ENCODE measurements around the gene LRGUK.

Gene LRGUK

DNA sequence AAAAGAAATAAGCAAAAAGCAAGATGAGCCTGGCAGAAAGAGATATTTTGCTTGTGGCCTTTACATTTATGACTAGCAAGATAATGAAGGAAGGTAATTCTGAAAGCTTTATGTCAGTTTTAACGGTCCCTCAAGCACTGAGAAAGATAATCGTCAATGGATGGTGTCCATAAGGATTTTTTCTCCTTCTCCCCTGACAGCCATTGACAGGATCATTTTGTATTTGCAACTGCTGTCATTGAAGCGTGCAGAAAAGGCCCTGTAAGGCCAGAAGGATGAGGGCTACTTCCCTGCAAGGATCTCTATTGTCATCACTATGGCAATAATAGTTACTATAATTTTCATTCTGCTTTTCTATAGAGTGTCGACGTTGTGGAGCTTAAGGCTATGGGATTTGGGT, 994 bp upstream of the LRGUK start:
- DNase-seq (ENCODE audit: low spot score), result no peak

DNA sequence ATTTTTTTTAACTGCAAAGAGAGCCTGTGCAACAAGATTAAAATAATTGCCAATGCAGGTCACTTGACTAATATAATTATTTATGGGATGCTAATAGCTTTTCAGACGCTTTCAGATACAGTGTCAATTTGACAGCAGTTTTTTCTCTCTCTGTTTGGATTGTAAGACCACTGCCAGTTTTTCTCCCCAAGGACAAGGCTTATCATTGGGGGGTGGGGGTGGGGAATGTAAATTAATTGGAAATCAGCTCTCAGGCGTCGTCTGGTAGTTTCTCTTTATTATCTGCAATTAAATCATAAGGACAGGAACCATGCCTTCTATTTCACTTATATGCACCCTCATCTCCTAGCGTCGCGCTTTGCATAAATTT, 559 bp upstream of the LRGUK start:
- DNase-seq (ENCODE audit: low spot score), result no peak

- DNase-seq (ENCODE audit: low spot score), result no peak
Measured at GRCh38 chr7:134128829-134129228, 1.7 kb downstream of the LRGUK start.

- DNase-seq (ENCODE audit: low spot score), result no peak
Measured at GRCh38 chr7:134129856-134130523, 2.9 kb downstream of the LRGUK start.

- no peak for DNase-seq (ENCODE audit: low spot score)
Measured at GRCh38 chr7:134134004-134134403, 6.9 kb downstream of the LRGUK start.

DNA sequence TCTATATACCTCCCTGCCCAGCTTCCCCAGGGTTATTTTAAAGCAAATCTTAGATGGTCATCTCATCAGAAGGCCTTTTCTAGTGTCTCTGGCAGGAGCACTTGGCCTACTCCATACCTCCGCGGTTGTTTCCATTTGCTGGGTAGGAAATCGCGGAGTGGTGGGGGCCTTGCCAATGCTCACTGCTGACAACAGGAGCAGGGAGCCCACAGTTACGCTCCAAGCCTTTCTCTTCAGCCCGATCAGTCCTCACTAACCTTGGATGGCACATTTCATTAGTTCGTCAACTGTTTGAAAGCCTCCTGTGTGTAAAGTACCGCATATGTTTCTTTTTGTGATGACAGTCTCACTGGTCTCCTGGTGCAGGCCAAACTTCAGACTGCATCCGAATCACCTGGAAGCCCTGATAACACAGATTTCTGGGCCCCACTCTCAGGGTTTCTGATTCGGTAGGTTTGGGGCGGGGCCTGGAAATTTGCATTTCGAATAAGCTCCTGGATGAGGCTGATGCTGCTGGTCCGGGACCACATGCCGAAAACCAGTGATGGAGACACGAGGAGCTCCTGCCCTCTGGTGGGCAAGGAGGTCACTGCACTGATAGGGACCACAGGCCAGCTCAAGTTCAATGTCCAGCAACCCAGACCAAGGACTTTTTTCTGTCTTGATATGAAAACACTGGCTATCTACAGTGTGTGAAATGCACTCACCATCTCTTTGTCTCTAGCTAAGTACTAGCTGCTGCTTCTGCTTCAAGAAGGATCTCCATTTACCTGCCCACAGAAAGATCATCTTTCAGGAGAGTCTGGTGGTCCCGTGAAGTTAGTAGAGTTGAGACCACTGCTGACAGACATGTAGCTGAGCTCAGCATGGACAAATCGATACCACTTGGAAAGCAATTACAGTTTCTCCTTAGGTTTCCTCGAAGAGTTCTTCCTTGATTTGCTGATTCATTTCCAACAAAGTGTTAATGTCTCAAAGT, 14.0 kb downstream of the LRGUK start:
- peak; percentile 83 for DNase-seq (ENCODE audit: low spot score)

DNA sequence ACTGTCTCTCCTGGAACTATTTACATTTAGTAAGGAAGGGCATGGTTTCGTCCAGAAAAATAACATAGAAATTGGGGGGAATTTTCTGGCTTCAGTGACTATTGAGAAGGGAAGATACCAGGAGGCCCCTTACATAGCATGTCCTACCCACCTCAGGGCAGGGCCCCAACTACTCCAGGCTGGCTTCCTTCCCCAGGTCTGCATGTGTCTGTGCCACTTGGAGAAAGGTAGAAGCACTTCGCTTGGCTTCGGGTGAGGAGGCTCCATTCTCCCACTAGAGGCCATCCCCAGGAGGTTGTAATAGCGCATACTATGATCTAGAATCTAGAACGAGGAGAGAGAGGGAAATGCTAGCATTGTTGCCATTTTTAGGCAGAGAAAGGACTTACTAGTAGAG, 14.7 kb downstream of the LRGUK start:
- DNase-seq (ENCODE audit: low spot score), result no peak

GRCh38 chr7:134153493-134154136, 26.5 kb downstream of the LRGUK start:
- DNase-seq (ENCODE audit: low spot score), result no peak

DNA sequence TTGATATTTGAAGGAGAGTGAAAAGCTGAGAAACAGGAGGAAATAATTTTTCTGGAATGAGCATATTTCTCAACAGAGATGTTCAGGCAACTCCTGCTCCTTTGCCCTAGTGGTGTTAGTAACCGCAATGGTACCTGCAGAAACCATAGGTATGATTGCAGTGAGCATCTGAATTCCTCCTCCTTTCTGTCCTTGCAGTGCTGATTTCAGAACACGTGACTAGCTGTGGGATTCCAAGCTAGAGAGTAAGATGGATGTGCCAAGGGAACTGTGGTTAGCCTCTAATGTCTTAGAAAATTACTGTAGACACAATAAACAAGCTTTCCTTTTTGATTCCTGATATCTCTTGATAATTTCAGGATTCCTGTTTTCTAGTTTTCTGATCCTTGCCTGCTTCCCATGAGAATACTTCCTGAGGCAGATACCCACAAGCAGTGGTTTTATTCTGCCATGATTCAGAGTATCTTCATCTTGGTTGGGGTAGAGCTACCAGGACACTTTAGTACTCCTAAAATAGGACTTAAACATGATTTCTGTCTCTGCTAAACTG, 27.5 kb downstream of the LRGUK start:
- DNase-seq (ENCODE audit: low spot score), result no peak

GRCh38 chr7:134155206-134155605, 28.1 kb downstream of the LRGUK start:
- DNase-seq (ENCODE audit: low spot score), result no peak

GRCh38 chr7:134155871-134156270, 28.7 kb downstream of the LRGUK start:
- DNase-seq (ENCODE audit: low spot score), result no peak

GRCh38 chr7:134165252-134165651, 38.1 kb downstream of the LRGUK start:
- peak; percentile 48 for DNase-seq (ENCODE audit: low spot score)

GRCh38 chr7:134167250-134167649, 40.1 kb downstream of the LRGUK start:
- DNase-seq (ENCODE audit: low spot score), result no peak

- no peak for DNase-seq (ENCODE audit: low spot score)
Measured at GRCh38 chr7:134167841-134168240, 40.7 kb downstream of the LRGUK start.

- no peak for DNase-seq (ENCODE audit: low spot score)
Measured at GRCh38 chr7:134174795-134175261, 47.7 kb downstream of the LRGUK start.

DNA sequence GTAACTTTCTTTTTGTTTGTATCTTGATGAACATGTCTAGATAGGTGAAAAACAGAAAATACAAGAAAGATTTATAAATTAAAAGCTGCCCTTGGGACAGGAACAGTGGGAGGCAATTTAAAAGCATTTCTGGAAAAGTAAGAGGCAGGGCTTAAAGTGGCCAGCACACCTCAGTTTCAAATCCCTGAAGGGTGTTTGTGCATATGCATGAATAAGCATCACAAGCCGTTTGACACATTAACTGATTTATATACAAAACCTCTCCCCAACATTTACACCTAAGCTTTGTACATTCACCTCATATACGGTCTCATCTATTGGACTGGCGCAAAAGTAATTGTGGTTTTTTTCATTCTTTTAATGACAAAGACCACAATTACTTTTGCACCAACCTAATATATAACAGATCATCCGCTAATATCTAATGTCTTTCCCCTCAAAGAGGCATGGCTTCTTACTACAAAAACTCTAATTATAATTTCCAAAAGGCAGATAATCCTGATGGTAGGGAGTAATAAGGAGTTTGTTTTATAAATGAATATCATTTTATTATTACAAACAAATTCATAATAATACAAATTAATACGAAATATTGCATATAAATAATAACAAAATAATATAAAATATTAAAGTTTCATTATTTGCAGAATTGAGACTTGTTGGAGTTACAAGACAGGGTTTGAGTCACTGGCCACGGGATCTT, 48.3 kb downstream of the LRGUK start:
- no peak for DNase-seq (ENCODE audit: low spot score)

DNA sequence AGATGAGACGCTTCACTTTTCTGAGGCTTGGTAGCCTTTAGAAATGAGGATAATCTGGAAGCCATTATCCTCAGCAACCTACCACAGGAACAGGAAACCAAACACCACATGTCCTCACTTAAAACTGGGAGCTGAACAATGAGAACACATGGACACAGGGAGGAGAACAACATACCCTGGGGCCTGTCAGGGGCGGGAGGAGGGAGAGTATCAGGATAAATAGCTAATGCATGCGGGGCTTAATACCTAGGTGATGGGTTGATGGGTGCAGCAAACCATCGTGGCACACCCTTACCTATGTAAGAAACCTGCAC, 48.9 kb downstream of the LRGUK start:
- no peak for DNase-seq (ENCODE audit: low spot score)

DNA sequence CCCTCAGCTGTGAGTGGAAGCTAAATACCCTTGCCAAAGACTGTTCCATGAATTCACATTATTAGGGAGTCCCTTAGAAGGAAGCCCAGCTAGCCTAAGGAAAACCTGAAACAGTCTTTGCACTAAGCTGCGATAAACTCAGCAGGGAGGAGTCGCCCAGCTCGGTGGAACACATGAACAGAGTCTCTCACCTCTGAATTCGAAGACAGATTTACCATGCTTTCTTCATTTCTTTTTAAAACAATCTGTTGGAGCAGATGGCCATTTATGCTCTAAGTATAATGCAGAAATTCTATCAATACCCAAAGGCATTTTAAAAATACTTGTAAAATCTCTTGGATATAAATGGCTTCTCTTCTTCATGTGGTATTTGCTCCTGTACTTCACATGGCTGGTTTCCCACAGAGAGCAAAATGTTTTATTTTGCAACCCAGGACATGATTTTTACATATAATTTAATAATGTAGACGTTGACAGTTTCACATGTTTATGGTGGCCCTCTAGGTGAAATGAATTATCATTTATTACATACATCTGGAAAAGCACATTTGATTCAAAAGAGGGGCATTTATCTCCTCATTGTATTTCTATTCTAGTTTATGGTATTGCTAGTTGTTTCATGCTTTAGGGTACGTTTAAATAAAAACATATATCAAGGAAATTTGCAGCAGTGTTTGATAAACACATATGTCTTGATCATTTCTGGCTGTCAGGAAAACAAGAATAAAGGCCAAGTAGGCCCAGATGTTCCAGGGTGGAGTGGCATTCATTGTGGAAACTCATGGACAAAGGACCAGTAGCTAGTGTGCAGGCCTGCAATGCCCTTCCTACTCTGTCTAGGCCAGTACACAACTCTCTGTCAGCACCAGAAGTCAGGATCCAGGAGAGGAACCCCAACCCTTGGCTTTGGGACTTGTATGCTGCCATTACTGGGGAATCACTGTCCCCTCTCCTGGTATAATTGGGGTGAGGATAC, 52.2 kb downstream of the LRGUK start:
- DNase-seq (ENCODE audit: low spot score), result no peak

DNA sequence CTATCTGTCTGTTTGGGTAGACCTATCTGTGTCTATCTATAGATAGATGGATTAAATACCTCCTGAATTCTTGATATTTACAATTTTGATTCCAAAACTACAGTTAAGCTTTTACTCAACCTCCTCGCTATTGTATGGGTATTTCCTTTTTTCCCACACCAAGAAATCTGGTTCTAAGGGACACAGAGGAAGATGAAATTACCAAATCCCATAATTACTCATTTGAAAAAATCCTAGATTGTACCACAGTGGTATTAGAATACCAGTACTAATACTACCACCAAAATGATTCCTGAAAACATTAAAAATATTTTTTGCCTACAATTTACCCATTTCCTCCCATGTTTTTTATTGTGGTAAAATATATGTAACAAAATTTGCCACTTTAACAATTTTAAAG, 53.2 kb downstream of the LRGUK start:
- no peak for DNase-seq (ENCODE audit: low spot score)

DNA sequence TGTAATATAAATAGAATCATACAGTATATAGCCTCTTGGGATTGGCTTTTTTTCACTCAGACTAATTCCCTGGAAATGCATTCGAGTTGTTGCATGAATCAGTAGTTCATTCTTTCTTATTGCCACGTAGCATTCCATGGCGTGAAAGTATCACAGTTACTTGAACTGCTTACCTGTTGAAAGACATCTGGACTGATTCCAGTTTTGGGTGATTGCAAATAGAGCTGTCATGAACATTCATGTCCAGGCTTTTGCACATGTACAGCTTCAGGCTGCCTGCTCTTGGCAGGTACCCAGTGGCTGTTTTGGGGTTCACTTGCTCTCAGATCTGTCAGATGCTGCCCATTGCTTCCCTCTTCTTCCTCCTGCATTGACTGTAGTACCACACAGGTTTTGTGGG, 54.9 kb downstream of the LRGUK start:
- DNase-seq (ENCODE audit: low spot score), result no peak

- no peak for DNase-seq (ENCODE audit: low spot score)
Measured at GRCh38 chr7:134184767-134185166, 57.6 kb downstream of the LRGUK start.
